ENCODE results near the gene ARHGAP29.

The ARHGAP29 gene

GRCh38 chr1:94122201-94122970, 115.0 kb downstream of the ARHGAP29 start:
- no peak for TF ChIP-seq CTCF (IDR thresholded peaks at IDR 0.05; ENCODE audit: extremely low read depth, missing control alignments)
- no peak for DNase-seq (ENCODE audit: low spot score)
